Nephron progenitor cell (in vitro differentiated cells): Measurements from ENCODE around the gene DENND6B.

ENCODE experiments used
- DNase-seq: peaks from one replicate; pipeline ENCODE4 v3.0.0; 2021
- H3K27ac Mint-ChIP-seq: 2 replicates; pipeline ENCODE4 v1.8.0; 2021; ENCODE audit warnings: mild to moderate bottlenecking, moderate library complexity, mixed read lengths
- H3K27me3 Mint-ChIP-seq: 2 replicates; pipeline ENCODE4 v1.8.0; 2021; ENCODE audit warnings: mild to moderate bottlenecking, low read depth, mixed read lengths; ENCODE audit not compliant: poor library complexity
- H3K36me3 Mint-ChIP-seq: 2 replicates; pipeline ENCODE4 v1.8.0; 2021; ENCODE audit warnings: low read depth, mixed read lengths
- H3K4me1 Mint-ChIP-seq: 2 replicates; pipeline ENCODE4 v1.8.0; 2021; ENCODE audit warnings: mixed read lengths
- H3K4me3 Mint-ChIP-seq: 2 replicates; pipeline ENCODE4 v1.8.0; 2021; ENCODE audit warnings: mild to moderate bottlenecking, moderate library complexity, mixed read lengths
- H3K9me3 Mint-ChIP-seq: 2 replicates; pipeline ENCODE4 v1.8.0; 2021; ENCODE audit warnings: mild to moderate bottlenecking, moderate library complexity, mixed read lengths
- TF ChIP-seq, protein P1 (sequence below): fragments of 200-600 bp; sonication (generic); IDR thresholded peaks from 2 replicates; pipeline ENCODE4 v1.5.0; 2021; ENCODE audit warnings: antibody characterized with exemption

DENND6B gene

GRCh38 chr22:50270666-50271394 is 56.0 kb downstream of the DENND6B start:
- Mint-ChIP-seq H3K4me1 (peaks cover 25% of the 10 kb centered on the region), H3K36me3 (peaks cover 12% of the 10 kb centered on the region), H3K9me3 (no peaks in the 10 kb centered on the region), H3K27me3 (peaks cover 44% of the 10 kb centered on the region), H3K27ac (no peak overlapping the region), H3K4me3 (peak overlapping the region; percentile 56)
- peak; percentile 94 for DNase-seq
- TF ChIP-seq, protein P1, sequence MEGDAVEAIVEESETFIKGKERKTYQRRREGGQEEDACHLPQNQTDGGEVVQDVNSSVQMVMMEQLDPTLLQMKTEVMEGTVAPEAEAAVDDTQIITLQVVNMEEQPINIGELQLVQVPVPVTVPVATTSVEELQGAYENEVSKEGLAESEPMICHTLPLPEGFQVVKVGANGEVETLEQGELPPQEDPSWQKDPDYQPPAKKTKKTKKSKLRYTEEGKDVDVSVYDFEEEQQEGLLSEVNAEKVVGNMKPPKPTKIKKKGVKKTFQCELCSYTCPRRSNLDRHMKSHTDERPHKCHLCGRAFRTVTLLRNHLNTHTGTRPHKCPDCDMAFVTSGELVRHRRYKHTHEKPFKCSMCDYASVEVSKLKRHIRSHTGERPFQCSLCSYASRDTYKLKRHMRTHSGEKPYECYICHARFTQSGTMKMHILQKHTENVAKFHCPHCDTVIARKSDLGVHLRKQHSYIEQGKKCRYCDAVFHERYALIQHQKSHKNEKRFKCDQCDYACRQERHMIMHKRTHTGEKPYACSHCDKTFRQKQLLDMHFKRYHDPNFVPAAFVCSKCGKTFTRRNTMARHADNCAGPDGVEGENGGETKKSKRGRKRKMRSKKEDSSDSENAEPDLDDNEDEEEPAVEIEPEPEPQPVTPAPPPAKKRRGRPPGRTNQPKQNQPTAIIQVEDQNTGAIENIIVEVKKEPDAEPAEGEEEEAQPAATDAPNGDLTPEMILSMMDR: no peak

DNA sequence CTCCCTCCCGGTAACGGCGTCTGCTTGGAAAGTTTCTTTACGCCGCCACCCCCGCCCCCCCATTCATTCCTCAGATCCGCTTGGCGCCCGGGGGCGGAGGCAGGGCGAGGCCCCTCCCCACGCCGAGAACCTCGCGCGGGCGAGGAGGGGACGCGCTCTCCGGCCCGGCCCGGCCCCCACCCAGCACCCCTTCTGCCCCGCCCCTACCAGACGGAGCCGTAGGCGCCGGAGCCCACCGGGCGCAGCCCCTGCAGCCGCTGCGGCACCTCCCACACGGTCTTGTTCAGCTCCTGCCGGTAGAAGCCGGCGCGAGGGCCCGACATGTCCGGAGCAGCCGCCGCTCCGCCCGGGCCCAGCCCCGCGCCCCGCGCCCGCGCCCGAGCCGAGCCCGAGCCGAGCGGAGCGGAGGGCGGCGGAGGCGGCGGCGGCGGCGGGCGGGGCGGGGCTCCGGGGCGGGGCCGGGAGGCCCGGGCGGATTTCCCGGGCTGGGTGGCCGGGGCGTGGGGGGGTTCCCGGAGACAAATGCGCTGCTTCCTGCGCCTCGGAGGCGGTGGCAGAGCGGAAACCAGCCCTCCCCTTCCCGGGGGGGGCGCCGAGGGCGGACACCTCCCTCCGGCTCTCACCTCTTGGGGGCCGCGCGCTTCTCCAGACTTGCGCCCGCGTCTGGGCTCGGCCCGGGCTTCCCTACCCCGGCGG is 56.7 kb downstream of the DENND6B start, which contains the start of gene MAPK11:
MAPK11 (minus strand) TSS at position 411 of the 696 bp plus-strand sequence; CDS start at position 323, 88 bp downstream.
- peak; percentile 61 for DNase-seq

GRCh38 chr22:50269573-50269969 is 57.2 kb downstream of the DENND6B start:
- Mint-ChIP-seq H3K4me3 (peak overlapping the region; percentile 60), H3K27ac (no peak overlapping the region), H3K9me3 (no peaks in the 10 kb centered on the region), H3K4me1 (peaks cover 24% of the 10 kb centered on the region), H3K36me3 (peaks cover 8% of the 10 kb centered on the region), H3K27me3 (peaks cover 44% of the 10 kb centered on the region)
- DNase-seq: no peak
- TF ChIP-seq, protein P1: no peak

More for the DNA sequence above, 56.7 kb downstream of the DENND6B start, which contains the start of gene MAPK11:
- Mint-ChIP-seq H3K27me3 (peaks cover 44% of the 10 kb centered on the region), H3K4me3 (peak within 1 kb of the TSS; percentile 60), H3K4me1 (peaks cover 26% of the 10 kb centered on the region), H3K27ac (no peak within 1 kb of the TSS), H3K36me3 (peaks cover 8% of the 10 kb centered on the region), H3K9me3 (no peaks in the 10 kb centered on the region)
- TF ChIP-seq, protein P1: no peak

DNA sequence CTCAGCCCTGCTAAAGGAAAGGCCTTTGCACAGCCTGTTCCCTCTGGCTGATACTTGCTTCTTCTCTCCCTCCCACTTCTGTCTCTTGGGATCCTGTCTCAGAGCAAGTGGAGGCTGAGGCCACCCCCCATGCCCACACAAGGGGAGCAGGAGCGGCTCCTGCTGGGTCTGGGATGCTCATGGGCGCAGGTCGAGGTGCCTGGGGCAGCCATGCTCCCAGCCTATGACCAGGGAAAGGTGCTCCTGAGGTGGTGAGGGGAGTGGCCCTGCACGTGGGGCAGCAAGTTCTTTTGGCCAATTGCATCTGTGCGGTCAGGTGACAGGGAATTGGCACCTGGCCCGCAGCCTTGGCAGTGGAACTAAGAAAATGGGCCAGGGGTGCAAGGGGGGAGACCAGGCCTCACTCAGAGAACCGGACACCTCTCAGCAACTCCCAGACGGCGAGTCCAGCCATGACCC is 58.1 kb downstream of the DENND6B start:
- Mint-ChIP-seq H3K27me3 (peaks cover 49% of the 10 kb centered on the region), H3K27ac (no peak overlapping the region), H3K4me3 (no peak overlapping the region), H3K9me3 (no peaks in the 10 kb centered on the region), H3K36me3 (peaks cover 2% of the 10 kb centered on the region), H3K4me1 (peaks cover 18% of the 10 kb centered on the region)
- no peak for DNase-seq
- TF ChIP-seq, protein P1: no peak

DNA sequence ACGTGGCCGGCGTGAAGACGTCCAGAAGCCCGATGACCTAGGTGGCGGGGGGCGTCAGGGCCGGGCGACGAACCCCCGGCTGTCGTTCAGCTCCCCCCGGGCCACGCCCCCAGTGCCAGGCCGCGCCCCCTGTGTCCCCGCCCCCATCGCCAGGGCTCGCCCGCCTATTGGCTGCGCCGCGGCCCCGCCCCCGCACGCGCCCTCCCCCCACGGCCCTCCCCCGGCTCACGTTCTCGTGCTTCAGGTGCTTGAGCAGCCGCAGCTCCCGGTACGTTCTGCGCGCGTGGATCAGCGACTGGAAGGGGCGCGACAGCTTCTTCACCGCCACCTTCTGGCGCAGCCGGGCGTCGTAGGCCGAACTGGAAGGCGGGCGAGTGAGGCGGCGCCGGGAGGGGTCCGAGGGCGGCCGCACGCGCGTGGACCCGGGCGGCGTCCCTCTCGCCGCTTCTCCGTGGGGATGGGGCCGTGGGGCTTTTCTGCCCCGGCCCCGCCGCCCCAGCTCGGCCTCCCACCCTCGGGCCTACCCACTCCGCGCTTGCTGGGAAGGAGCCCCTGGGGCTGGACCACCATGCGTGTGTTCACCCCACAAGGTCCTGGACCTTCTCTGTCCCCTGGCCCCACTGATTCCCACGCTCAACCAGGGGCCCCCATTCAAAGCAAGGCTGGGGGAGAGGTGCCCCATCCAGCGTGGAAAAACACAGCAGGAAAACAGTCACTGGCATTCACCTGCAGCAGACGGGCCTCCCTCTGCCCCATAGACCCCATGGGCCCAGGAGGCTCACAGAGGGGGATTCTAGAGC is 59.0 kb downstream of the DENND6B start:
- Mint-ChIP-seq H3K27ac (no peak overlapping the region), H3K9me3 (no peaks in the 10 kb centered on the region), H3K4me1 (peaks cover 15% of the 10 kb centered on the region), H3K27me3 (peaks cover 46% of the 10 kb centered on the region), H3K4me3 (no peak overlapping the region), H3K36me3 (no peaks in the 10 kb centered on the region)
- no peak for DNase-seq
- TF ChIP-seq, protein P1: no peak
